Right lobe of liver (tissue), 4 donors: ENCODE results near the gene PRKCA.

ENCODE experiments used
- POLR2A ChIP-seq: fragments of 450-650 bp; IDR thresholded peaks from one replicate; pipeline ENCODE4 v1.6.1; 2017; ENCODE audit warnings: antibody characterized with exemption, mild to moderate bottlenecking
- TF ChIP-seq, protein P1 (sequence below), 4 donors: fragments of 200-600 bp in 3 of 4; fragments of 450-650 bp in 1 of 4; IDR thresholded peaks; one replicate each; pipeline versions ENCODE4 v1.5.1 to v1.8.0; 2016 to 2022; ENCODE audit warnings: antibody characterized with exemption in 4 of 4, mild to moderate bottlenecking in 2 of 4
- donor health status: DM: no; HTN: no; CAD: no.
- donor health status: DM: no; HTN: no; CAD: no.
- donor health status: DM: no; HTN: yes; CAD: no.

DNA sequence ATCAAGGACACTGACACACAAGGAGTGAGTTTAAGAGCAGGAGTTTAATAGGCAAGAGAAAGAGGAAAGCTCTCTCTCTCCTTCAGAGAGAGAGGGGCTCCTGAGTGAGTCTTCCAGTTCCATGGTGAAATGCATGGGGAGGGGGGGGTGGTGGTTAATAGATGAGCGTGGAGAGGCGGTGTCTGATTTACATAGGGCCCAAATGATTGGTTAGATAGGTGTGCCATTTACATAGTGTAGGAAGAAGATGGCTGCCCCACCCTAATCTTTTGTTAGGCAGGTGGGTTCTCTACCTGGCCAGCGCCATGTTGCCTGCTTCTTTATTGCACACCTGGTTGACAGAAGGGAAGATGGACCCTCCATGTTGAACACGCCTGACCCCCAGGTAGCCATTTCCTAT is 282.5 kb downstream of the PRKCA start:
- TF ChIP-seq, protein P1, sequence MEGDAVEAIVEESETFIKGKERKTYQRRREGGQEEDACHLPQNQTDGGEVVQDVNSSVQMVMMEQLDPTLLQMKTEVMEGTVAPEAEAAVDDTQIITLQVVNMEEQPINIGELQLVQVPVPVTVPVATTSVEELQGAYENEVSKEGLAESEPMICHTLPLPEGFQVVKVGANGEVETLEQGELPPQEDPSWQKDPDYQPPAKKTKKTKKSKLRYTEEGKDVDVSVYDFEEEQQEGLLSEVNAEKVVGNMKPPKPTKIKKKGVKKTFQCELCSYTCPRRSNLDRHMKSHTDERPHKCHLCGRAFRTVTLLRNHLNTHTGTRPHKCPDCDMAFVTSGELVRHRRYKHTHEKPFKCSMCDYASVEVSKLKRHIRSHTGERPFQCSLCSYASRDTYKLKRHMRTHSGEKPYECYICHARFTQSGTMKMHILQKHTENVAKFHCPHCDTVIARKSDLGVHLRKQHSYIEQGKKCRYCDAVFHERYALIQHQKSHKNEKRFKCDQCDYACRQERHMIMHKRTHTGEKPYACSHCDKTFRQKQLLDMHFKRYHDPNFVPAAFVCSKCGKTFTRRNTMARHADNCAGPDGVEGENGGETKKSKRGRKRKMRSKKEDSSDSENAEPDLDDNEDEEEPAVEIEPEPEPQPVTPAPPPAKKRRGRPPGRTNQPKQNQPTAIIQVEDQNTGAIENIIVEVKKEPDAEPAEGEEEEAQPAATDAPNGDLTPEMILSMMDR (IDR thresholded peaks at IDR 0.05), result no peak
- no peak for TF ChIP-seq POLR2A
